ENCODE measurements around the gene EME1. TPM values are rescaled to one million over a fixed set of nuclear protein-coding genes. Genes with fewer than 3 reads are reported as not detected.

The EME1 gene
- total and polyA plus RNA-seq, 2 of the 13 experiments (the other 11 are each of a cell fraction or from before 2014, with no cell fraction given) = 20.7 to 24.6 TPM

DNA sequence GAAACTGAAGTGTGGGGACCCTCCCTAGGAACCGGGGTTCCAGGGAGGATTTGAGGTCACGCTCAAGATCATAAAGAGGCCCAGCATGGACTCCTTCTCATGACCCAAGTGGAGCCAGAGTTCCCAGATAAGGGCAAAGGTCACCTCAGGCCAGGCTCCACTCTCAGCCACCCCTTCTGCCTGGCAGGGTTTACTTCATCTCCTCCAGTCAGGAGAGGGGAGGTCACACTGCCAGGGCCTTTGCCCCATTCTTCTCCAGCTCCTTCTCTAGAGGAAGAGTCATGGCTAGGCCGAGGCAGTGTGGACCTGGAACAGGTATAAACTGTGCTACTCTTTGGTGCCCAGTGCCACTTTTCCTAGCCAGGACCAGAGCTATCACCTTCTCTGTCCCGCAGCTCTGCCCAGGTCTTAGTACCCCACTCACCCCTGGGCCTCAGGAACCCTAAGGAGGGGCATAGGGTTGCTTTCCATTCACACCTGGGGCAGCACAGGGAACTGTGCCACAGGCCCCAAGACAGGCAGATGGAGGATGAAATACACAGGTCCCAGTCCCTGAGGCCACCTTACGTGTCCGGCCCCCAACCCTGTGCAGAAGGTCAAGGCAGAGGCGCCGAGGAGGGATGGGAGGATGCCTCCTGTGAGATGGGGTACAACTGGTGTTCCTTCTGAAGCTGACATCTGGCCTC lies 52.1 kb downstream of the EME1 start (continued):
- TF ChIP-seq, protein P1, sequence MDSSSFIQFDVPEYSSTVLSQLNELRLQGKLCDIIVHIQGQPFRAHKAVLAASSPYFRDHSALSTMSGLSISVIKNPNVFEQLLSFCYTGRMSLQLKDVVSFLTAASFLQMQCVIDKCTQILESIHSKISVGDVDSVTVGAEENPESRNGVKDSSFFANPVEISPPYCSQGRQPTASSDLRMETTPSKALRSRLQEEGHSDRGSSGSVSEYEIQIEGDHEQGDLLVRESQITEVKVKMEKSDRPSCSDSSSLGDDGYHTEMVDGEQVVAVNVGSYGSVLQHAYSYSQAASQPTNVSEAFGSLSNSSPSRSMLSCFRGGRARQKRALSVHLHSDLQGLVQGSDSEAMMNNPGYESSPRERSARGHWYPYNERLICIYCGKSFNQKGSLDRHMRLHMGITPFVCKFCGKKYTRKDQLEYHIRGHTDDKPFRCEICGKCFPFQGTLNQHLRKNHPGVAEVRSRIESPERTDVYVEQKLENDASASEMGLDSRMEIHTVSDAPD (CRISPR knock-in tag; IDR thresholded peaks at IDR 0.05) = no peak
- TF ChIP-seq KDM2A (CRISPR knock-in tag; IDR thresholded peaks at IDR 0.05; ENCODE audit: borderline replicate concordance, low read depth) (no peak), ZBTB38 (CRISPR knock-in tag; IDR thresholded peaks at IDR 0.05) (no peak), MAFK (conservative IDR thresholded peaks at IDR 0.05 in 1 of 2, IDR thresholded peaks at IDR 0.05 in 1 of 2; ENCODE audit: low read length in 2 of 2) (no peak), KAT7 (CRISPR knock-in tag; IDR thresholded peaks at IDR 0.05; ENCODE audit: borderline replicate concordance) (no peak), SIN3A (IDR thresholded peaks at IDR 0.05; ENCODE audit: borderline replicate concordance, low read depth, low read length) (no peak), ZNF558 (CRISPR knock-in tag; IDR thresholded peaks at IDR 0.05; ENCODE audit: borderline replicate concordance) (0 out of 2 replicates have a peak, but pooled peaks have one; percentile 13), TARDBP (CRISPR knock-in tag; IDR thresholded peaks at IDR 0.05) (no peak), ZKSCAN1 (IDR thresholded peaks at IDR 0.05; ENCODE audit: low read length) (no peak), NFATC3 (CRISPR knock-in tag; IDR thresholded peaks at IDR 0.05) (no peak), YEATS4 (CRISPR knock-in tag; IDR thresholded peaks at IDR 0.05; ENCODE audit: borderline replicate concordance) (peak; percentile 13; the same call in 1 of the 2 replicates), SP5 (CRISPR knock-in tag; IDR thresholded peaks at IDR 0.05; ENCODE audit: borderline replicate concordance, low read depth) (no peak), RBAK (CRISPR knock-in tag; IDR thresholded peaks at IDR 0.05) (no peak), CCDC6 (CRISPR knock-in tag; IDR thresholded peaks at IDR 0.05) (no peak), ARHGAP35 (CRISPR knock-in tag; IDR thresholded peaks at IDR 0.05; ENCODE audit: borderline replicate concordance) (no peak), ZMYM3 (CRISPR knock-in tag; IDR thresholded peaks at IDR 0.05) (no peak)
- TF ChIP-seq, protein P2, sequence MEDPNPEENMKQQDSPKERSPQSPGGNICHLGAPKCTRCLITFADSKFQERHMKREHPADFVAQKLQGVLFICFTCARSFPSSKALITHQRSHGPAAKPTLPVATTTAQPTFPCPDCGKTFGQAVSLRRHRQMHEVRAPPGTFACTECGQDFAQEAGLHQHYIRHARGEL (CRISPR knock-in tag; IDR thresholded peaks at IDR 0.05) = no peak
- TF ChIP-seq, protein P3, sequence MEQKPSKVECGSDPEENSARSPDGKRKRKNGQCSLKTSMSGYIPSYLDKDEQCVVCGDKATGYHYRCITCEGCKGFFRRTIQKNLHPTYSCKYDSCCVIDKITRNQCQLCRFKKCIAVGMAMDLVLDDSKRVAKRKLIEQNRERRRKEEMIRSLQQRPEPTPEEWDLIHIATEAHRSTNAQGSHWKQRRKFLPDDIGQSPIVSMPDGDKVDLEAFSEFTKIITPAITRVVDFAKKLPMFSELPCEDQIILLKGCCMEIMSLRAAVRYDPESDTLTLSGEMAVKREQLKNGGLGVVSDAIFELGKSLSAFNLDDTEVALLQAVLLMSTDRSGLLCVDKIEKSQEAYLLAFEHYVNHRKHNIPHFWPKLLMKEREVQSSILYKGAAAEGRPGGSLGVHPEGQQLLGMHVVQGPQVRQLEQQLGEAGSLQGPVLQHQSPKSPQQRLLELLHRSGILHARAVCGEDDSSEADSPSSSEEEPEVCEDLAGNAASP (CRISPR knock-in tag; IDR thresholded peaks at IDR 0.05; ENCODE audit: borderline replicate concordance) = peak; percentile 53; the same call in 1 of the 2 replicates
- TF ChIP-seq, protein P4, sequence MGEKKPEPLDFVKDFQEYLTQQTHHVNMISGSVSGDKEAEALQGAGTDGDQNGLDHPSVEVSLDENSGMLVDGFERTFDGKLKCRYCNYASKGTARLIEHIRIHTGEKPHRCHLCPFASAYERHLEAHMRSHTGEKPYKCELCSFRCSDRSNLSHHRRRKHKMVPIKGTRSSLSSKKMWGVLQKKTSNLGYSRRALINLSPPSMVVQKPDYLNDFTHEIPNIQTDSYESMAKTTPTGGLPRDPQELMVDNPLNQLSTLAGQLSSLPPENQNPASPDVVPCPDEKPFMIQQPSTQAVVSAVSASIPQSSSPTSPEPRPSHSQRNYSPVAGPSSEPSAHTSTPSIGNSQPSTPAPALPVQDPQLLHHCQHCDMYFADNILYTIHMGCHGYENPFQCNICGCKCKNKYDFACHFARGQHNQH (CRISPR knock-in tag; IDR thresholded peaks at IDR 0.05) = no peak
- TF ChIP-seq, protein P5, sequence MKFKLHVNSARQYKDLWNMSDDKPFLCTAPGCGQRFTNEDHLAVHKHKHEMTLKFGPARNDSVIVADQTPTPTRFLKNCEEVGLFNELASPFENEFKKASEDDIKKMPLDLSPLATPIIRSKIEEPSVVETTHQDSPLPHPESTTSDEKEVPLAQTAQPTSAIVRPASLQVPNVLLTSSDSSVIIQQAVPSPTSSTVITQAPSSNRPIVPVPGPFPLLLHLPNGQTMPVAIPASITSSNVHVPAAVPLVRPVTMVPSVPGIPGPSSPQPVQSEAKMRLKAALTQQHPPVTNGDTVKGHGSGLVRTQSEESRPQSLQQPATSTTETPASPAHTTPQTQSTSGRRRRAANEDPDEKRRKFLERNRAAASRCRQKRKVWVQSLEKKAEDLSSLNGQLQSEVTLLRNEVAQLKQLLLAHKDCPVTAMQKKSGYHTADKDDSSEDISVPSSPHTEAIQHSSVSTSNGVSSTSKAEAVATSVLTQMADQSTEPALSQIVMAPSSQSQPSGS (CRISPR knock-in tag; IDR thresholded peaks at IDR 0.05) = peak; percentile 22; the same call in 1 of the 2 replicates
- TF ChIP-seq, protein P6, sequence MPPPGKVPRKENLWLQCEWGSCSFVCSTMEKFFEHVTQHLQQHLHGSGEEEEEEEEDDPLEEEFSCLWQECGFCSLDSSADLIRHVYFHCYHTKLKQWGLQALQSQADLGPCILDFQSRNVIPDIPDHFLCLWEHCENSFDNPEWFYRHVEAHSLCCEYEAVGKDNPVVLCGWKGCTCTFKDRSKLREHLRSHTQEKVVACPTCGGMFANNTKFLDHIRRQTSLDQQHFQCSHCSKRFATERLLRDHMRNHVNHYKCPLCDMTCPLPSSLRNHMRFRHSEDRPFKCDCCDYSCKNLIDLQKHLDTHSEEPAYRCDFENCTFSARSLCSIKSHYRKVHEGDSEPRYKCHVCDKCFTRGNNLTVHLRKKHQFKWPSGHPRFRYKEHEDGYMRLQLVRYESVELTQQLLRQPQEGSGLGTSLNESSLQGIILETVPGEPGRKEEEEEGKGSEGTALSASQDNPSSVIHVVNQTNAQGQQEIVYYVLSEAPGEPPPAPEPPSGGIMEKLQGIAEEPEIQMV (CRISPR knock-in tag; IDR thresholded peaks at IDR 0.05; ENCODE audit: low read depth) = no peak
